ENCODE data around the gene MAU2. TPM values are rescaled to one million over a fixed set of nuclear protein-coding genes. Genes with fewer than 3 reads are reported as not detected.

Gene MAU2, protein sequence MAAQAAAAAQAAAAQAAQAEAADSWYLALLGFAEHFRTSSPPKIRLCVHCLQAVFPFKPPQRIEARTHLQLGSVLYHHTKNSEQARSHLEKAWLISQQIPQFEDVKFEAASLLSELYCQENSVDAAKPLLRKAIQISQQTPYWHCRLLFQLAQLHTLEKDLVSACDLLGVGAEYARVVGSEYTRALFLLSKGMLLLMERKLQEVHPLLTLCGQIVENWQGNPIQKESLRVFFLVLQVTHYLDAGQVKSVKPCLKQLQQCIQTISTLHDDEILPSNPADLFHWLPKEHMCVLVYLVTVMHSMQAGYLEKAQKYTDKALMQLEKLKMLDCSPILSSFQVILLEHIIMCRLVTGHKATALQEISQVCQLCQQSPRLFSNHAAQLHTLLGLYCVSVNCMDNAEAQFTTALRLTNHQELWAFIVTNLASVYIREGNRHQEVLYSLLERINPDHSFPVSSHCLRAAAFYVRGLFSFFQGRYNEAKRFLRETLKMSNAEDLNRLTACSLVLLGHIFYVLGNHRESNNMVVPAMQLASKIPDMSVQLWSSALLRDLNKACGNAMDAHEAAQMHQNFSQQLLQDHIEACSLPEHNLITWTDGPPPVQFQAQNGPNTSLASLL
- 10 to 100 TPM; 17.6 to 39.9 (median 24.2) TPM for polyA plus RNA-seq (ENCODE audit: low read depth in 6 of 6)

DNA sequence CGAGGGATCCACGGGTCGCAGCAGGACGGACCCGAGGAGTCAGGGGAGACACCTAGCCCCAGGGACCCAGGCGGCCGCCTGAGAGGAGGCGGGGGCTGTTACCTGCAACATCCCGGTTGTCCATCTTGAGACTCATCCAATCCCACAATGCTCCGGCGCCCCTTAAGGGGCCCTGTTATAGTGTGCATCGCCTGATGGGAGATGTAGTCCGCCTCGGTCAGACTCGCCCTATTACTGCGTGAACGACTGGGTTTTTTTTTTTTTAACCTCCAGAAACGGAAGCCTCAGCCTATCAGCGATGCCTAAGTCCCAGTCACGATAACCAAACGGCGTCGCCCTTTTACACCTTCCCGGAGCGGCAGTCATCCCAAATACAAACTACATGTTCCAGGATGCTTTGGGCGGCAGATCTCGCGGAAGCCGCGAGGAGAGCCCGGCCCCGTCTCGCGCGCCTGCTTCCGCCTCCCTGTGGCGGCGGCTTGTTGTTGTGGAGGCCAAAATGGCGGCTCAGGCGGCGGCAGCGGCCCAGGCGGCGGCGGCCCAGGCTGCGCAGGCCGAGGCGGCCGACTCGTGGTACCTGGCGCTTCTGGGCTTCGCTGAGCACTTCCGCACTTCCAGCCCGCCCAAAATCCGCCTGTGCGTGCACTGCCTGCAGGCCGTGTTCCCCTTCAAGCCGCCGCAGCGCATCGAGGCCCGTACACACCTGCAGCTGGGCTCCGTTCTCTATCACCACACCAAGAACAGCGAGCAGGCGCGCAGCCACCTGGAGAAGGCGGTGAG lies at the start of gene MAU2, which contains the start of gene SUGP1:
Gene MAU2 (plus strand): TSS at position 469 of the 780 bp plus-strand sequence. CDS start 31 bp downstream, at position 500.
Gene SUGP1 (minus strand): TSS at position 149 of the 780 bp plus-strand sequence. CDS start 13 bp downstream, at position 136.
- Mint-ChIP-seq H3K4me1 (peaks cover 25 to 51% (median 43%) of the 10 kb centered on the region in 3 donors), H3K4me3 (peak within 1 kb of the TSS; percentile 89 to 100 (median 98)), H3K27ac (peak within 1 kb of the TSS; percentile 94 to 100 (median 98)), H3K36me3 (peaks cover 6 to 25% of the 10 kb centered on the region in 2 donors), H3K27me3 (no peaks in the 10 kb centered on the region), H3K9me3 (no peaks in the 10 kb centered on the region)
- ATAC-seq (ENCODE audit: low read depth in 2 of 2) (peak; percentile 86 to 88), DNase-seq (peak; percentile 89)

DNA sequence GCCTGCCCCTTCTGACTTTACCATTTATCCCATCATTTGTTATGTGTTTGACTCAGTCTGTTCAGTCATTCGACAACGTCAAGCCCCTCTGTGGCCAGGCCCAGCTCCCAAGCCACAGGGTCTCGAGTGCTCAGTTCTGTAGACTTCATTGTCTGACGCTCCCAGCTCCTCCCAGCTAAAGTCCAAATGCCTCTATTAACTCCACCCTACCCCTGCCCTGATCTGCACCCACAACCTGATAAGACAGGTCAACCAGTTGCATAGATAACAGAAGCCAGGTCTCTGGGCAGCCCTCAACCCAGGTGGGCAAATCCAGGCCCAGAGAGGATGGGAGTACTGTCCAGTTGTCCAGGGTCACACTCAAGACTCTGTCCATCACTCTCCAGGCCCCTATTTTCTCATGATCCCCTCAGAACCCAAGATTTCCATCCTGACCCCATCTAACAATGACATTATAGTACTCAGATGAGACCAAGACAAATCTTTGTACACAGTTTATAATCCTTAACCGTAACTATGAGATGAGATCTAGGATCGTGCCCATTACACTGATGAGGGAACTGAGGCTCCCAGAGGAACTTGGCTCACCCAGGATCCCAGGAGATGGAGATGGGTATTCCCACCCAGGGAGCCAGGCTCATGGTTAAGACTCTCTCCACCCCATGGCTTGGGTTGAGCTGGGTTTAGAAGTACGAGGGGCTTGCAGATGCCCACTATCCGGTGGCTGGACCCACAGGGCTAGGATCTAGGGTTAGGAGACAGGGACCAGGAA lies 48.6 kb upstream of the MAU2 start:
- ATAC-seq (ENCODE audit: low read depth in 2 of 2) (no peak), DNase-seq (no peak)
- Mint-ChIP-seq H3K27ac (peak overlapping the region in 3 of 6 donors; percentile 64 to 86 (median 69)), H3K27me3 (peaks cover 7 to 35% (median 30%) of the 10 kb centered on the region in 3 donors), H3K4me3 (peak overlapping the region in 2 of 8 donors; percentile 11 to 20), H3K9me3 (peaks cover 0 to 2% (median 0%) of the 10 kb centered on the region in 7 donors), H3K36me3 (peaks cover 4 to 9% of the 10 kb centered on the region in 2 donors), H3K4me1 (peaks cover 8 to 15% (median 11%) of the 10 kb centered on the region in 3 donors)

DNA sequence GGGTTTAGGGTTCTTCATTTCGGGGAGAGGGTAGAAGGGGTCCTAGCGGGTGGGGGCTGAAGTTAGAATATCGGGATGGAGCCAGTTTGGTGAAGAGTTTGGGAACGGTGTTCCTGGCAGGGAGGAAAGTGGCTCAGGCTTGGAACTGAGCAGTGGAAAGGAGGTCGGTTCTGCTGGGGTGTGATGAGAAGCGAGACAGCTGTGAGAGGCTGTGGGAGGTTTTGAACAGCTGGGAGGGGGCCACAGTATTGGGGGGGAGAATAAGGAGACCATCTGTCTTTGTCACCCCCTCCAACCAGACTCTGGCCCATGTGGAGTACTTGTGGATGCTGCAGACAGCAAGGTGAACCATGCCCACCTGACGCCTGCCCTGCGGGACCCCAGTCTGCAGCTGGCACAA lies 46.5 kb upstream of the MAU2 start:
- no peak overlapping the region for H3K4me3 Mint-ChIP-seq
- H3K27ac Mint-ChIP-seq, result peak overlapping the region in 1 of 6 donors; percentile 33
- DNase-seq (no peak), ATAC-seq (ENCODE audit: low read depth in 2 of 2) (no peak)
- H3K36me3 Mint-ChIP-seq, result peaks cover 12 to 16% of the 10 kb centered on the region in 2 donors
- H3K27me3 Mint-ChIP-seq, result peaks cover 7 to 31% (median 30%) of the 10 kb centered on the region in 3 donors
- no peaks in the 10 kb centered on the region for H3K9me3 Mint-ChIP-seq
- H3K4me1 Mint-ChIP-seq, result peaks cover 8 to 15% (median 11%) of the 10 kb centered on the region in 3 donors

DNA sequence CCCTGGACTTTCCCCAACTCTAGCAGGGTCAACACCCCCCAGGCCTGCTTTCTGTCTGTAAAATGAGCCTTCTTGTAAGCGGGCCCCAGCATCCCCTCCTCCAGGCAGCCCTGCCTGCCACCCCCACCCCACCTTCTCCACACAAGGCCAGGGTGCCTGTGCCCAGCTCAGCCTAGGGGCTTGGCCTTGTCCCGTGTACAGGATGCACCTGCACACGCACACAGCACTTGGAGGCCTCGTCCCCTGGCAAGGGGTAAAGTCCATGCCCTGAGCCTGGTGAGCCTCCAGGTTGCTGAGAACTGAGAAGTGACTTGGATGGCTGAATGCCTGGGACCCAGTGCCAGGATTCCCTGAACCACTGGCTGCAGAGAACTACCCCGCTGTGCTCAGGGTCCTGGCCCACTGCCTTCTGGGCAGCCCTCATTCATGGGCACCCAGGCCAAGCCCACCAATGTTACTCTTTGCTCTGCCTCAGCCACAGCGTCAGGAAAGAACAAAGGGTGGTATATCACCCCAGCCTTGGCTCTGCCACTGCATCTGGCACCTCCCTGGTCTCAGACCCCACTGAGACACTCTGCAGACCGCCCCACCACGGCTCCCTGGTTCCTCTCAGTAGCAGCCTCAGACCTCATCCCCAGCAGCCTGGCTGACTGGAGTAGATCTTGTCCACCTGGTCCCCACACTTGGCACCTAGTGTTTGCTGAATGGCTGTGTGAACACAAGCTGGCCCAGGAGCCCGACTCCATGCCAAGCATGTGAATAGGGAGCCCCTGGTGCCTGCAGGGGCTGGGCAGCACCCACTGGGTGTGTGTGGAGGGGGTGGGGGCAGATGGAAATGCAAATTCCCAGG lies 45.7 kb upstream of the MAU2 start:
- Mint-ChIP-seq H3K36me3 (peaks cover 12 to 16% of the 10 kb centered on the region in 2 donors), H3K4me3 (no peak overlapping the region), H3K4me1 (peaks cover 8 to 15% (median 11%) of the 10 kb centered on the region in 3 donors)

DNA sequence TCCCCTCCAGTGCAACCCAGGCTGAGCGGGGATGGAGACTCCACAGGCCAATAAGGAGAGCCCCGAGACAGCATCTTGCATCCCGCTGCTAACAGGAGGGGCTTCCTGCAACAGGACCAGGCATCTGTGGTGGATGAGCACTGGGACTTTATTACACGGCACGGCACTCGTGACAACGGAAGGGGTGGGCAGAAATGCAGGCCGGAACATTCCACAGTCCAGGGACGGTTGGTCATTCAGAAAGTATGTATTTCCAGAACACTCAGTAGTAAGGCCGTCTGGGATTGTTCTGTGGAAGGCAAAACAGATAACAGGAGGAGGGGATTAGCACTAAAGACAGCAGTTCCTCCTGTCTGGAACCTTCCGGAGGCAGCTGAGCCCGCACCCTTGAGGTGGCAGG lies 44.2 kb upstream of the MAU2 start:
- H3K4me1 Mint-ChIP-seq, result peaks cover 8 to 15% (median 11%) of the 10 kb centered on the region in 3 donors
- peak overlapping the region in 1 of 8 donors; percentile 20 for H3K4me3 Mint-ChIP-seq
- peaks cover 7 to 30% (median 27%) of the 10 kb centered on the region in 3 donors for H3K27me3 Mint-ChIP-seq
- H3K36me3 Mint-ChIP-seq, result peaks cover 15 to 22% of the 10 kb centered on the region in 2 donors
- ATAC-seq (ENCODE audit: low read depth in 2 of 2), result no peak
- peak overlapping the region in 1 of 6 donors; percentile 86 for H3K27ac Mint-ChIP-seq
- no peak for DNase-seq
- H3K9me3 Mint-ChIP-seq, result no peaks in the 10 kb centered on the region

More for the DNA sequence above, 45.7 kb upstream of the MAU2 start:
- peak overlapping the region in 1 of 6 donors; percentile 84 for H3K27ac Mint-ChIP-seq
- DNase-seq (no peak), ATAC-seq (ENCODE audit: low read depth in 2 of 2) (no peak)
- peaks cover 7 to 31% (median 30%) of the 10 kb centered on the region in 3 donors for H3K27me3 Mint-ChIP-seq
- no peaks in the 10 kb centered on the region for H3K9me3 Mint-ChIP-seq

DNA sequence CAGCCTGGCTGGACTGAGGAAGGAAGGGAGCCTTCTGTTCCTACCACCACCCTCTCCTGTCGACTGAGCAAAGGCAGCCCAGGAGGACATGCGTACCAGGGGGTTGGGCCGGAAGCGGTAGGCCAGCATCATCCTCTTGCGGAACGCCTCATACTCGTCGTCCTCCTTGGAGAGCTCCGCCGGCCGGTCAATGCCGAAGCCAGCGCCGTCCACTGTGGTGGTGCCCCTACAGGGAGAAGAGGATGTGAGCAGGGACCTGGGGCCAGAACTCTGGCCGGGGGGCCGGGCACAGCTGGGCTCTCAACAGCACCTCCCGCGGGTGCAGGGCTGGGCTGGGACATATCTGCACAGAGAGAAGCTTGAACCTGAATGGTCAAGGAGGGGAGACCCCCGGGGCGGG lies 43.8 kb upstream of the MAU2 start:
- Mint-ChIP-seq H3K36me3 (peaks cover 15 to 22% of the 10 kb centered on the region in 2 donors), H3K9me3 (no peaks in the 10 kb centered on the region), H3K4me1 (peaks cover 8 to 15% (median 11%) of the 10 kb centered on the region in 3 donors), H3K4me3 (peak overlapping the region in 1 of 8 donors; percentile 20), H3K27me3 (peaks cover 7 to 25% (median 23%) of the 10 kb centered on the region in 3 donors), H3K27ac (no peak overlapping the region)
- DNase-seq (no peak), ATAC-seq (ENCODE audit: low read depth in 2 of 2) (no peak)

DNA sequence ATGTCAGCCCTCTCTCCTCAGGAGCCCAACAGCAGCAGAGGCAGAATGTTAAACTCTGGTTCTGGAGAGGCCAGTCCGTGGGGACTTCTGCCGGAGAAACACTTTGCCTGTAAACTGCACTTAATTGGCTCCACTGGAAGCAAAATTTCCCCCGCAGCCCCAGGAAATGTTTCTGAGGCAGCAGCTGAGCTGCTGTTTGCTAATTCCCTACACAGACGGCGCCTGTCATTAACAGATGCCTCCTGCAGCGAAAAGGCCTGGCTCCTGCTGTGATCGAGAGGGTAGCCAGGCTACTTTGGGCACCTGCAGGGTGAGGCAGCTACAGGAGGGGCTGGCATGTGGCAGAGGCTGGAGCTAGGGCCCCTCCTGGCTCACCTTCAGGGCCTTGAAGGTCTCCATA lies 42.3 kb upstream of the MAU2 start:
- Mint-ChIP-seq H3K36me3 (peaks cover 15 to 22% of the 10 kb centered on the region in 2 donors), H3K9me3 (no peaks in the 10 kb centered on the region), H3K4me3 (no peak overlapping the region), H3K27me3 (peaks cover 0 to 15% (median 12%) of the 10 kb centered on the region in 3 donors), H3K27ac (no peak overlapping the region), H3K4me1 (peaks cover 7 to 11% (median 9%) of the 10 kb centered on the region in 3 donors)
- DNase-seq (no peak), ATAC-seq (ENCODE audit: low read depth in 2 of 2) (no peak)

DNA sequence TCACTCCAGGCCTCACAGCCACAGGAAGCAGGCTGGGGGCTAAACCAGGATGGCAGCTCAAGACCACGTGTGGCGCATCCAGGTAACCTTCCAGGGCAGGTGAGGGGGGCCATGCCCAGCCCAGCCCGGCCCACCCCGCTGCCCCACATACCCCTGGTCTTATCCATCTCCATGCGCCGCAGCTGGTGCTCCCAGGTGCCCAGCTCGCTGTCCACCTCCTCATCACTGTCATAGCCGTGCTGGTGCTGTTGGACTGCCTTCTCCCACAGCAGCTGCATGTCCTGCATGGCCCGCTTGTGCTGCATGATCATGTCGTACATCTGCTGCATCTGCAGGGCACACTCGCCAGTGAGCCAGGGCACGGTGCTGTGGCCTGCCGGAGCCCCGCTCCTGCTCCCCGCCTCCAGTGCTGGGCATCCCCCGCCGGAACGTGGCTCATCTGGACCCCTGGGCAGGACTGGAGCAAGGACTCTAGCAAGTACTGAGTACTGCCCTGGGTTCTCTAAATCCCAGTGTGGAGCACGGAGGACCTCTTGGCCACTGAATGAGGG lies 41.5 kb upstream of the MAU2 start:
- ATAC-seq (ENCODE audit: low read depth in 2 of 2) (no peak), DNase-seq (no peak)
- H3K27ac Mint-ChIP-seq, result no peak overlapping the region
- H3K9me3 Mint-ChIP-seq, result no peaks in the 10 kb centered on the region
- peak overlapping the region in 2 of 8 donors; percentile 25 to 76 for H3K4me3 Mint-ChIP-seq
- peaks cover 18 to 20% of the 10 kb centered on the region in 2 donors for H3K36me3 Mint-ChIP-seq
- H3K4me1 Mint-ChIP-seq, result peaks cover 0 to 2% (median 1%) of the 10 kb centered on the region in 3 donors
- peaks cover 0 to 7% (median 3%) of the 10 kb centered on the region in 3 donors for H3K27me3 Mint-ChIP-seq

DNA sequence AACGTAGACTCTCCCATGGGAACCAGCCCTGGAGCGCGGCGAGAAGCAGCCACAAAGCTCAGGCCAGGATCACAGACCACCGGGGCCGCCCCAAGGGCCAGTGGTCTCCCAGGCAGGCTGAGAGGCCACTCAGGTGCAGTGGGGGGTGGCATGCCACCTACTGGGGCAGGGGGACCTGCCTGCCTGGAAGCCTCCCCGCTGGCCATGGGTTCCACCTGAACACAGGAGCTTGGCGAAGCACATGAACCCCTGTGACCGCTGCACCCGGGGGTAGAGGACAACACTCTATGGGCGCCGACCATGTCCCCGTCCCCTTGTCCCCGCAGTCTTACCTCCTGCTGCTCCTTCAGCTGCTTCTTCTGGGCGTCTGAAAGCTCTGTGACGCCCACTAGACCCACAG lies 40.8 kb upstream of the MAU2 start:
- no peaks in the 10 kb centered on the region for H3K27me3 Mint-ChIP-seq
- H3K36me3 Mint-ChIP-seq, result peaks cover 23 to 26% of the 10 kb centered on the region in 2 donors
- H3K27ac Mint-ChIP-seq, result peak overlapping the region in 1 of 6 donors; percentile 57
- H3K9me3 Mint-ChIP-seq, result peaks cover 0 to 2% (median 0%) of the 10 kb centered on the region in 7 donors
- DNase-seq (no peak), ATAC-seq (ENCODE audit: low read depth in 2 of 2) (no peak)
- H3K4me1 Mint-ChIP-seq, result no peaks in the 10 kb centered on the region
- no peak overlapping the region for H3K4me3 Mint-ChIP-seq

DNA sequence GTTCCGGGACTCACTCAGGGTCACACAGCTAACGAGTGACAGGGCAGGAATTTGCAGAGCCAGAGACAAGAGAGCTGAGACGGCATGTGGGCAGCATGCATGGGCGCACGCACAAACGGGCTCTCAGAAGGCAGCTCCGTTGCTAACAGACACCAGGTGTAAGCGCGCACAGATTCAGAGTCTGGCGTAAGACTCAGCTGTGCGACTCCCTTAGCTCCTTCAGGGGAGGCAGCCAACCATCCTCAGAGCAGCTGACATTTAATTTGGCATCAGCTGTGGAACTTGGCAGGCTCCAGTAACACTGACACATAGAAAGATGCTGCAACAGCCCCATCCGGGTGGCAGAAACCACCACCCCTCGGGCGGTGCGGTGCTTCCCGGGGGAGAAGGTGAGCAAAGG lies 40.1 kb upstream of the MAU2 start:
- Mint-ChIP-seq H3K36me3 (peaks cover 24 to 26% of the 10 kb centered on the region in 2 donors), H3K27ac (no peak overlapping the region)

DNA sequence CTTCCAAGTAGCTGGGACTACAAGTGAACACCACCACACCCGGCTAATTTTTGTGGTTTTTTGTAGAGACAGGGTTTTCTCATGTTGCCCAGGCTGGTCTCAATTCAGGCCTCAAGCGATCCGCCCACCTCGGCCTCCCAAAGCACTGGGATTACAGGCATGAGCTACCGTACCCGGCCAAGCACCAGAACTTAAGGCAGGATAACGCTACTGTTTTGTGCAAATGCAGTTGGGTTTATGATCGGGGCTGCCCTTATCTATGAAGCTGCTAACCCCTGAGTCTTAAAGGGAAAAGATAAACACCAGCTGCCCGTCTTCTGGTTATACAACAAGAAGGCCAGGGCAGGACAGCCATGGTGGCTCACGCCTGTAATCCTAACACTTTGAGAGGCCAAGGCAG lies 34.9 kb upstream of the MAU2 start:
- H3K9me3 Mint-ChIP-seq, result peaks cover 0 to 2% (median 0%) of the 10 kb centered on the region in 7 donors
- no peak for ATAC-seq (ENCODE audit: low read depth in 2 of 2)

More for the DNA sequence above, 40.1 kb upstream of the MAU2 start:
- H3K4me3 Mint-ChIP-seq, result no peak overlapping the region
- DNase-seq (no peak), ATAC-seq (ENCODE audit: low read depth in 2 of 2) (no peak)
- H3K9me3 Mint-ChIP-seq, result peaks cover 0 to 2% (median 0%) of the 10 kb centered on the region in 7 donors
- H3K4me1 Mint-ChIP-seq, result no peaks in the 10 kb centered on the region
- H3K27me3 Mint-ChIP-seq, result no peaks in the 10 kb centered on the region

More for the DNA sequence above, 34.9 kb upstream of the MAU2 start:
- DNase-seq, result no peak
- H3K27me3 Mint-ChIP-seq, result no peaks in the 10 kb centered on the region
- peaks cover 19 to 23% of the 10 kb centered on the region in 2 donors for H3K36me3 Mint-ChIP-seq
- H3K27ac Mint-ChIP-seq, result no peak overlapping the region
- H3K4me3 Mint-ChIP-seq, result no peak overlapping the region
- H3K4me1 Mint-ChIP-seq, result no peaks in the 10 kb centered on the region
